HG02884 (cell line): ENCODE results near the gene ENTPD6.
A peak's percentile ranks its signal among the peaks of the same experiment; 100 is the strongest.
"Not testable (repeated sequence)": the region's sequence is repeated elsewhere in the genome, so short reads cannot be mapped to it uniquely, and the experiment has no call there.

Source experiments
- ATAC-seq: cut with Tn5 transposase; IDR thresholded peaks from one replicate; pipeline ENCODE4 v1.9.1; 2021; ENCODE audit warnings: mild to moderate bottlenecking, moderate library complexity; ENCODE audit not compliant: unreplicated experiment

Gene ENTPD6

DNA sequence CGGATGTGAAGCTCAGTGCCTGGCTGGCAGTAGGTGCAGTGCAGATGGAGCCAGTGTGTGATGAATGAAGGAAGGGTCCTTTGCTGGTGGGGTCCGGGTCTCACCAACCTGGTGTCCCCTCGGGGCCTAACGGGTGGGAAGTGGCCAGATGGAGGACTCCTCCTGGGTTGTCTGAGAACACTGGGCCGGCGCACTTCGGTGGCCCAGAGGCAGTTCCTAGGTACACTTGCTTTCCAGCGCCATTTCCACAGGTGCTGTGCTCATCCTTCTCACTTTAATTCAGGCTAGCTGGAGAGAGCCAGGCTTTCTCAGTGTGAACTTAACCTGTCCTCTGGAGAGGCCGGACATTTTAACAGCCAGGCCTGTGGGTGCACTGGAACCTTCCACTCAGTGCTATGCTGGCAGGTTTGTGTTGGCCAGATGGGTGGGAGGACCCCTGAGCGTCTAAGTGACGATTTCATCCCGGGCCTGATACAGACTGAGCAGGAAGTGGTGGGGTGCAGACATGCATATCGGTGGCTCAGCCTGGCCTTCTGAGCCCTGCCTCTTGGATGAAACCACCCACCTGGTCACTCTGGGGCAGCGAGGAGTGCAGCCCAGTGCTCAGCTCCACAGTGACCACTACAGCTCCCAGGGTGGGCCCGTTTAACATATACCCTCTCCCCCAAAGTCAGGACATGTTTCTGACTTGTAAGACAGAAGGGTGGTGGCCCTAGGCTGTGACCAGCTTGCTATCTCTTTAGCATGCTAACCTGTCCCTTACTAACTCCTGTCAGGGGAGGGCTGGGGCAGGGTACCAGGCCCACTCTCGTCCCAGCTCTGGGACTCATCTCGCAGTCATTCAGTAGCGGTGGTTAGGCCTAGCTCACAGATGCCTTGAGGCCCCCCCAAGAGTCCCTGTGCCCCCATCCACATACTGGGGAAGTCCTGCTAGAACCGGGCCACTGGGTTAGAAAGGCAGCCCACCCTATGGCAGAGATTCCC lies 44.2 kb downstream of the ENTPD6 start:
- ATAC-seq, result peak; percentile 66

DNA sequence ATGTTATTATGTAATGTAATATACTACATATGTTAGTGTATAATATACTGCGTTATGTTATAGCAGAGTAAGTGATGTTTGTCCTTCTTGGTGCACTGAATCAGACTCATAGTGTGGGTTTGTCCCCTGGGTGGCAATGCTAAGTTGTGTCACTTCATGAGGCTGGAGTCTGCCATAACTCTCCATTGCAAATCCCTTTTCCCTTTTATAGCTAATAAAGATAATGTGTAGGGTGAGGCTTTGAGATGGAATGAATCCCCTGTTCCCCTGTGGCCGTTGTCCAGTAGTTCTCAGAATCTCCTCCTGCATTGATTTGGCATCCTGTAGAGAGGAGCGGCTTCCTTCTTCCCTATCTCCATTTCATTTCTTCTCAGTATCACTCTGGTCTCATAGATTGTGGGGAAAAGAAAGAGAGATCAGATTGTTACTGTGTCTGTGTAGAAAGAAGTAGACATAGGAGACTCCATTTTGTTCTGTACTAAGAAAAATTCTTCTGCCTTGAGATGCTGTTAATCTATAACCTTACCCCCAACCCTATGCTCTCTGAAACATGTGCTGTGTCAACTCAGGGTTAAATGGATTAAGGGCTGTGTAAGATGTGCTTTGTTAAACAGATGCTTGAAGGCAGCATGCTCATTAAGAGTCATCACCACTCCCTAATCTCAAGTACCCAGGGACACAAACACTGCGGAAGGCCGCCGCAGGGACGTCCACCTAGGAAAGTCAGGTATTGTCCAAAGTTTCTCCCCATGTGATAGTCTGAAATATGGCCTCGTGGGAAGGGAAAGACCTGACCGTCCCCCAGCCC lies 45.5 kb downstream of the ENTPD6 start:
- ATAC-seq, result not testable (repeated sequence)

DNA sequence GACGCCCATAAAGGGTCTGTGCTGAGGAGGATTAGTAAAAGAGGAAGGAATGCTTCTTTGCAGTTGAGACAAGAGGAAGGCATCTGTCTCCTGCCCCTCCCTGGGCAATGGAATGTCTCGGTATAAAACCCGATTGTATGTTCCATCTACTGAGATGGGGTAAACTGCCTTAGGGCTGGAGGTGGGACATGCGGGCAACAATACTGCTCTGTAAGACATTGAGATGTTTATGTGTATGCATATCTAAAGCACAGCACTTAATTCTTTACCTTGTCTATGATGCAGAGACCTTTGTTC lies 46.1 kb downstream of the ENTPD6 start:
- not testable (repeated sequence) for ATAC-seq

DNA sequence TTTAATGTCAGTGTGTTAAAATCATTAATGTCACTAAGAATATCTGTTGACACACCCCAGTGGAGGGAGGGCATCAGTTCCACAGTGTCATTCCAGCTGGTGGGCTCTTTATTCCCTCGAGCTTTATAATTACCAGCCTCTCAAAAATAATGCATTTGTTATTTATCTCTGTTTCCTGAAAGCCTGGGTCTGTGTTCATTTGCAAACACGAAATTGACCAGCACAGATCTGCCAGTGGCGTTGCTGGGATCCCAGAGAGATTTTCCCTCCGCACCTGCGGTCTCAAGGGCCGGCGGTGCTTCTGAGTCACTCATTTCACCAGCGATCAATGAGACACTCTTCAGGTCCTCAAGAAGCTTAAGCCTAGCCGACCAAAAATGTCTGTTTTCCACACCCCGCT lies 46.7 kb downstream of the ENTPD6 start:
- no peak for ATAC-seq

DNA sequence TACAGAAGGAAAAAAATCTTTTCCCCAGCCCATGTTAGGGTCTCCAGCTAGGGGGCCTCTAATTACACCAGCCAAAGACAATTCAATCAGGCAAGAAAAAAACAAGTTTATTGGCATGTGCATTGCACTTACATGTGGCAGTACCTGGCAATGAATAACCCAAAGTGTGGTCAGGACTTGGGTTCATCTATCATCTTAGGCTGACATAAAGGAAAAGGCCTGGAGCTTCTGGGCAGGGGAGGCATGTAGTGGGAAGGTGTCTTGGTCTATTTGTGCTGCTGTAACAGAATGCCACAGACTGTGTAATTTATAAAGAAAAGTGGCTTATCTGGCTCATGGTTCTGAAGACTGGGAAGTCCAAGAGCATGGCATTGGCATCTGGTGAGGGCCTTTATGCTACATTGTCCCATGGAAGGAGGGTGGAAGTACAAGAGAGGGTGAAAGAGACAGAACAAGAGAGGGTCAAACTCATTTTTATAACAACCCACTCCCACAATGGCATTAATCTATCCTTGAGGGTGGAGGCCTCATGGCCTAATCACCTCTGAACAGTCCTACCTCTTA lies 48.0 kb downstream of the ENTPD6 start:
- no peak for ATAC-seq

DNA sequence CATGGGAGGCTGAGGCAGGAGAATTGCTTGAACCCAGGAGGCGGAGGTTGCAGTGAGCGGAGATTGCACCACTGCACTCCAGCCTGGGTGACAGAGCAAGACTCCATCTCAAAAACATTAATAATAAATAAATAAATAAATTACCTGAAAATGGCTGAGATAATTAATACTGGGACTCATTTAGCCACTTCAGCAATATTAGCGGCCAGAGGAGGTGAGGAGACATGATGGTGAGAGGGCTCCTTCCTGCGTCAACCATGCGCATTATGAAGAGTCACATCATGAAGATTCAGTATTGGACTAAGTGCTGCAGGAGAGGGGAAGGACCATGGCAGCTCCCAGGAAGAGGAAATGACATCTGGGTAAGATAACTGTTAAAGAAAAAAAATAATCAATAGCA lies 49.5 kb downstream of the ENTPD6 start:
- ATAC-seq, result no peak

DNA sequence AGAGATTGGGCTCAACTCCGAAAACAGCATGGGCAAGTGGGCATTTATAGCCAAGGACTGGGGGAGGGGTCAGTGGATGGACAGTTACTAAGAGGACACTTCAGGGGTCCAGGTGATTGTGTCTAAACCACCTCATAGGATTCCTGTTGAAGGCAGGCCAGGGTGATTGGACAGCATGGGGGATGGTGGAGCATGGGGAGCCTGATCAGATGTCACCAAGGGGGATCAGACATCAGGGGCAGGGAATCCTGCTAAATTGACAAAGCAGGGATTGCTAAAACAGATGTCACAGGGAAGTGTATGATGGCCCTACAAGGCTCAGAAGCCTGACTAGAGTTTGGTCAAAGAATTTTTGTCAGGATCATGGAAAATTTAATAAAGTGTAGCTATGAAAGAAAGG lies 49.9 kb downstream of the ENTPD6 start:
- ATAC-seq, result no peak

DNA sequence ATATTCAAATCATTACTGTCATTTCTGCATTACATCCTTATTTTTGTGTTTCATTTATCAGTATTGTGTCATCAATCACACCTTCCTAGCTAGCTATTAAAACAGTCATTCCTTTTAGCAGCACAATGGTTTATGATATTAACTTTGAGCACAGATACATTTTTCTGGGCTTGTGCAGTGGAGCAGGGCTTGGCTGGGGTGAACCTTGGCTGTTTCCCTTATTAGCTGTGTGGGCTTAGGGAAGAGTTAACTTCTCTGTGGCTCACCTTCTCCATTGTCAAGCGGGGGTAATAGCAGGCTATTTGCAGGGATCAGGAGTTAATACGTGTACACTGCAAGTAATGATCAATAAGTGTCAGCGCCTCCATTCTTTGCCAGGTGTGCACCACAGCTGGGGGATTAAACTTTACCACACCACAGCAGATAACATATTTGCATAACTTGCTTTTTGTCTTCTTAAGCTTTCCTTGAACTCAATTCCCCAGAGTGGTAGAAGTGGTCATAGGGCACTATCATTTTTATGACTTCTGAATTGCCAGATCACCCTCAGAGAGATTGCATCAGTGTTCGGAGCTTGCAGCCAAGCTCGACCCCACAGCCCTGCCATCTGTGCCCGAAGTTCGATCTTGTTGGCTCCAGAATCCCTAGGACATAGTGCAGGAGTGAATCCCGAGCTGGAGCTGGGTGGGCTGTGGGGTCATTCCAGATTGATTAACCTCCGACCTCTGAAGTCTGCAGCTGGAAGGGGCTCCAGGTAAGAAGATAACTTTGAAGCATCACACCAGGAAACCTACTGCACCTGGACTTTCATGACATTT lies 50.9 kb downstream of the ENTPD6 start:
- no peak for ATAC-seq

DNA sequence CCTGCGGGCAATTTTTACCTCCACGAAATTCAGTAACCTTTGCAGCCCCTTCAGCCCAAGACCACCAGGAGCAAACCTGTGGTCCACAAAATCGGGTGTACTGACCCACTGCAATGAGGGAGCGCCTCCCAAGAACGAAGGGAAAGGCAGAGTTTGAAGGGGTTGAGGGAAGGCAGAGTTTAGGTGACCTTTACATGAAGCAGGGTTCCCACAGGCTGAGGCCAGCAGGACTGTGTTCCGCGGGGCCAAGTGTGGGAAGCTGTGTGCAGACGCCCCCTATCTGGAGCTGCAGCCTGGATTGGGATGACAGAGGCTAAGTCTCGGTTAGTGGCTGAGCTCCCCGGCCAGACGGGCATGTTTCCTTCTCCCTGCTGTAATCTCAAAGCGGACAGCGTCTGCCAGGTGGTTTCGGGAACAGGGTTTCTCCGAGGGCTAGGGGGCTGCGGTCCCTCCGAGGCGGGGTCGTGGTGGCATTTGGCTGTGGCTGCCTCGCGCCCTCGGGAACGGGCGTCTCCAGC lies 51.5 kb downstream of the ENTPD6 start:
- no peak for ATAC-seq

DNA sequence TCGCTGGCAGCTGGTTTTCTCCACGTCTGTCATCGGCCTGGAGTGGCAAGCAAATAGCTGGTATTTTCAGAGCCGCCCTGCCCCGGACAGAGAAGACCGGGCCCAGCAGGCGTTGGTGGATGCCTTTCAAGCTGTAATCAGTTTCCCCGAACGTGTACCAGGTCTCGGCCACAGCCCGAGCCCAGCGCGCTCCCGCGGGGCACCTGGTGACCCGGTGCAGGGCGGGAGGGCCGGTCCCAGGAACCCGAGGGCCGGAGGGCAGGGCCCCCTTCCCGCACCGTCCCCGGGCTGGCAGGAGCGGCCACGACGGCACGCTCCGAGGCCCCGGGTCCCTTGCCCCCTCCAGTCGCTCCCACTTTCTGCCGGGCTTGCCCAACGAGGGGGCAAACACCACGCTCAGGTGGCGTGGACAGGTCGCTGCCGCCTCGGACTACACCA lies 52.0 kb downstream of the ENTPD6 start:
- peak; percentile 25 for ATAC-seq

DNA sequence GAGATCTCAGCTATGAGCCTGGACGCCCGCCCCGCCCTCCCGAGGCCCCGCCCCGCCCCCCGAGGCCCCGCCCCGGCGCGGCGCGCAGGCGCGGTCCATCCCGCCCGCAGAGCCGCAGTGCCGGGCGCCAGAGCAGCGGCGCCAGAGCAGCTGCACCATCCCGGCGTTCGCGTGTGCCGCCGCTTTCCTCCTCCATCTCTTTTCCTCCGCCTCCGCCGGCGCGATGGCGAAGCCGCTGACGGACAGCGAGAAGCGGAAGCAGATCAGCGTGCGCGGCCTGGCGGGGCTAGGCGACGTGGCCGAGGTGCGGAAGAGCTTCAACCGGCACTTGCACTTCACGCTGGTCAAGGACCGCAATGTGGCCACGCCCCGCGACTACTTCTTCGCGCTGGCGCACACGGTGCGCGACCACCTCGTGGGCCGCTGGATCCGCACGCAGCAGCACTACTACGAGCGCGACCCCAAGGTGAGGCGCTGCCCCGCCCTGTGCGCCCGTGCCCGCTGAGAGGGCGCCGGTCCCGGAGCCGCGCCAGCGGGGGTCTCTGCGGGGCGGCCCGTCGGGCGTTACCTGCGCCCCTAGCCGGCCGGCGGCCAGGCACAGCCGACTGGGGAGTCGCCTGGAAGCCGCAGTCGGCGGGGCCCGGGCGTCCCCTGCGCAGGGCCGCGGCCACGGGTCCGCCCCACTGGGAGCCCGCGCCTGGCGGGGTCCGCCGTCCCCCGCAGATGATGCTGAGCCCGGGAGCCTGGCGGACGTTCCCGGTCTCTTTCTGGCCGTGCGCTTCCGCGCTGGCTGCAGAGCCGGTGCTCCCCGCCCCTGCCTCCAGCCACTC lies 52.7 kb downstream of the ENTPD6 start, which contains the start of gene PYGB:
Gene PYGB, plus strand, starts transcription at position 130 of the 830 bp plus-strand sequence. Its CDS starts 94 bp downstream, at position 224.
- peak; percentile 65 for ATAC-seq

DNA sequence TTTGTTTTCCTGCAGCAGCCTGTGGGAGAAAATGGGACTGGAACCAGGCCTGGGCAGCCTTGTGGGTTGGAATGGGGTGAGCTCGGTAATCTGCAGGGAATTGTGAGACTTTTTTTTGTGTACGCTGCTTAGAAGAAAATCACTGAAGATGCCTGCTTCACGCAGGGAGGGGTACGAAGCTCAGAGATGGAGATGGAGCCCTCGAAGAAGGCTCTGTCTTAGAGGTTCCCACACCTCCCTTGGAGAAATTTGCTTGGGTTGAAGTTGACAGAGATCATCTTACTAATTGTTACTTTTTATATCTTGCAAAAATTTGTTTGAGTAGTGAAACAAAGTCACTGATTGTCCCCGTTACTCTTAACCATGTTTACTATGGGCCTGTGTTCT lies 53.3 kb downstream of the ENTPD6 start:
- ATAC-seq, result peak; percentile 1

DNA sequence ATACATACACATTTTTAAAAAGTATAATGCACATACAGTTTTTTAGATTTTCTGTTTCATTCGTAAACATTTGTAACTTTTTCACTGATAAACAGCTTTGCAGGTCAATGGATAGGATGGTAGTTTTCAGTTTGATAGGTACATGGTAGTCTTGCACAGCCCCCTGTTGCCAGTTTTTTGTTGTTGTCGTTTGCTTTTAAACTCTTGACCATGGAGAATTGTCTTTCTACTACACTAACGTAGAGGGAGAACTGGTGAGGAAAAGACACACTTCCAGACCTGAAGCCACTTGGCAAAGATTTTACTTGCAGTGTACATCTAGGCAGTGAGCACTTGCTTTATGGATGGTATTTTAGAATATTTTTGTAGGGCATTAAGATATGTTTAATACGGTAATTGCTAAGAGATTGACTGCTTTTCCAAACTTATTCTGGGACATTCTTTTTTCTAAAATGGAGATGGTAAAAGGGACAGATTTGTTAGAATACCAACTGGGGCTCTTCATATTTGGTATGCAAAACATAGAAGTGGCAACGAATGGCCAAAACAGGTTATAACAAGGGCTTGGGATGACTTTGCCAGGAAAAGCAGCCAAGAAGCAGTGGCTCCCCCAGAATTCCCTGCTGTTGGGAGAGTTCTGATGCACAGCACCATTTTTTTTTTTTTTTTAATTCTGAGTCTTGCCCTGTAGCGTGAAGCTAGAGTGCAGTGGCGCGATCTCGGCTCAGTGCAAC lies 53.9 kb downstream of the ENTPD6 start:
- no peak for ATAC-seq

DNA sequence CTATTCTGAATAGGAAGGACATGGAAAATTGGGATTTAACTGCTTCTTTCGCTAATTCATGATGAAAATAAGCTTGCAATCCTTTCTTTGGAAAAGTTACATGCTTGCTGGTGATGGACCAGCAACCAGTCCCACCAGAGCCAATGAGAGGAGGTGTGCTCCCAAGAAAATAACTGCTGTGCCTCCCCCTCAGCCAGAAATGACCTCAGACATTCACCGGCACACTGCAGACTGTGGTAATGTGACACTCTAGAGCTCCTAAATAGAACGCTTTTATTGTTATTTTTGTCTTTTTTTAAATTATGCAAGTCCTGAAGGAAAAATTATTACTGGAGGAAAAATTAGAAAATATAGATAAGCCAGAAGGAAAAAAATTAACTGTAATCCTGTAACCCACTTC lies 55.0 kb downstream of the ENTPD6 start:
- ATAC-seq, result no peak

DNA sequence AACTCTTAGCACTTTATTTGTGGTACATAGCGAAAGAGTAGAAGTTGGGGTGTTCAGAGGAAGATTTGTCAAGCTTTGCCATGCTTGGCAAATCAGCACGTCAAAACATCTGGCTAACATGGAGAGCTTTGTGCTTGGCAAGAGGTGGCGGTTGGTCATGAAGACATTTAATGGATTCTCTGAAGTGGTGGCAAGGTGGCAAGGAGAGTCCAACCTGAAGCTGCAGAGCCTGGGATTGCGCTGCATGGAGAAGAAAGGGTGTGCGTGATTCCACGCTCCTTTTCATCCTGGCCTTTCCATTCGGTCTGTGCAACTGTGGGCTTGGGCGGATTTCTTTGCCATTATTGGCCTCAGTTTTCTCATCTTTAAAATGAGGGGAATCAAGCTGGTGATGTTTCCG lies 55.5 kb downstream of the ENTPD6 start:
- no peak for ATAC-seq

DNA sequence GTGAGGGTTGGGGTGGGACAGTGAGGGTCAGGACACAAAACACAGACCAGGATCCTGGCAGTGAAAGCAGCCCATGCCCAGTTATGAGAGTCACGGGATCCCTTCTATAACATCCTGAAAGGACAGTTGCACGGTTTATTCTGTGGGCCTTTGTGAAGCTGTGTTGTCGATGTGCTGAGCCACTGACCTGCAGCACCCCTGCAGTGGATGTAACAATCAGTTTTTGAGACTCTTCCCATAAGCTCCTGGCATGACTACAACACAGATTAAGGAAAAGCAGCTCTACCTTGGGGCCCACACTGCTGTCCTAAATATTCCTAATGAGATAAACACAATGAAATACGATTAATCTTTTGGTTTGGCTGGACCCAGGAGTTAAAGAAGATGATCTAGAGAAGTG lies 56.0 kb downstream of the ENTPD6 start:
- ATAC-seq, result no peak

DNA sequence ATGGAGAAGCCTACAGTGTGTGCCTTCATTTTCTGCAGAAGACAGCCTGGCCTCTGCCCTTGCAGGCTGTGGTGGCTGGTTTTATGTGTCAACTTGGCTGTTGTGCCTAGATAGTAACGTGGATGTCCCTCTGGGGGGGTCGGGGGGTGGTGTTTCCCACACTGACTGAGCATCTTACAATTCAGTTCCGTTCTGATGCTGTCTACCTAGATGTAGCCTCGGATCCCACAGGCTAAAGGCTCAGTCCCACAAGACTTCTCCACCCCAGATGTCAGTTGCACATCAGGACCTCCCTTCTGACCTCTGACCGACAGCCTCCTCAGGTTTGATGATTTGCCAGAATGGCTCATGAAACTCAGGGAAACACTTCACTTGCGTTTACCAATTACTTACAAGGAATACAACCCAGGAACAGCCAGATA lies 56.7 kb downstream of the ENTPD6 start:
- no peak for ATAC-seq

DNA sequence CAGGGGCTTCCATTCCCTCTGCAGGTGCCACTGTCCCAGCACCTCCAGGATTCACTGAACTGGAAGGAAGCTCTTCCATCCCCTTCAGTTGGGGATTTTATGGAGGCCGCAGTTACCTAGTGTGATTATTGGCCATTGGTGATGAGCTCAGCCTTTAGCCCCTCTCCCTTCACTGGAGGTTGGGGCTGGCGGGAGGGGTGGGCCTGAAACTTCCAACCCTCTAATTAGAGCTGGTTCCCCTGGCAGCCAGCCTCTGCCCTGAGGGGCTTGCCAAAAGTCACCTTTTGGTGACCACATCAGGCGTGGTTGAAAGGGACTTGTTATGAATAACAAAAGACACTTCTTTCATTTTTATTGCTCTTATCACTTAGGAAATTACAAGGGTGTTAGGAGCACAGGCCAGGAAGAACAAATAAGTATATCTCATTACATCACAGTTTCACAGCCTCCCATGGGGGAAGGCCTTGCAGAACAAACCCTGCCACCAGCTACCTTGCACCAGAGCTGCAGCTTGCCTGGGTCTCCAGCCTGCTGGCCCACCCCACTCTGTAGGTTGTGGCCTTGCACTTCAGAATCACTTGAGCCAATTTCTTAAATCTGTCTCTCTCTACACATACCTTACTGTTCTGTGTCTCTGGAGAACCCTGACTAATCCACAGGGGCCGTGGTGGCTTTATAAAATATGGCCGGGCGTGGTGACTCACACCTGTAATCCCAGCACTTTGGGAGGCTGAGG lies 57.3 kb downstream of the ENTPD6 start:
- no peak for ATAC-seq
